Activated gamma-delta T cell treated with anti-CD3 and anti-CD28 coated beads, Interleukin-2, amount 50 U/mL, for 16 hours (primary cell): ENCODE measurements around the gene AMN.

ENCODE experiments used
- DNase-seq: peaks from one replicate; pipeline ENCODE4 v3.0.0-alpha.2; 2020; ENCODE audit warnings: low read depth

The AMN gene

GRCh38 chr14:102898776-102899515 lies 23.5 kb upstream of the AMN start:
- DNase-seq: no peak

DNA sequence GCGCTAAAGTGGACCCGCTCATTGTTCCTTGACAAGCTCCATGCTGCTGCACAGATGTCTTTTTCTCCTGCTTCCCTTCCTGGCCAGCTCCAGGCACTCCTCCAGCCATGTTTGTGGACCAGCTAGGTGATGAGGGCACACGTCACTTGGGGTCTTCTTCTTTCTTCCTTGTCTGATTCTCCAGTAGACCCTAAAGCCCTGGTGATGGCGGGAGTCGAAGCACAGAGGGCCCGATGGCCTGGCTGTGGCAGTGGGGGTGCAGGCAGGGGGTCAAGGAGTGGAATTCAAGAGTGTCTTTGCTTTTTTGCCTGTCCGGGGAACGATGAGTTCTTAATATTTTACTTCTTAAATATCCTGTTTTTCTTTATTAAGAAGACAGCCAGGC lies 23.0 kb upstream of the AMN start:
- DNase-seq: no peak

DNA sequence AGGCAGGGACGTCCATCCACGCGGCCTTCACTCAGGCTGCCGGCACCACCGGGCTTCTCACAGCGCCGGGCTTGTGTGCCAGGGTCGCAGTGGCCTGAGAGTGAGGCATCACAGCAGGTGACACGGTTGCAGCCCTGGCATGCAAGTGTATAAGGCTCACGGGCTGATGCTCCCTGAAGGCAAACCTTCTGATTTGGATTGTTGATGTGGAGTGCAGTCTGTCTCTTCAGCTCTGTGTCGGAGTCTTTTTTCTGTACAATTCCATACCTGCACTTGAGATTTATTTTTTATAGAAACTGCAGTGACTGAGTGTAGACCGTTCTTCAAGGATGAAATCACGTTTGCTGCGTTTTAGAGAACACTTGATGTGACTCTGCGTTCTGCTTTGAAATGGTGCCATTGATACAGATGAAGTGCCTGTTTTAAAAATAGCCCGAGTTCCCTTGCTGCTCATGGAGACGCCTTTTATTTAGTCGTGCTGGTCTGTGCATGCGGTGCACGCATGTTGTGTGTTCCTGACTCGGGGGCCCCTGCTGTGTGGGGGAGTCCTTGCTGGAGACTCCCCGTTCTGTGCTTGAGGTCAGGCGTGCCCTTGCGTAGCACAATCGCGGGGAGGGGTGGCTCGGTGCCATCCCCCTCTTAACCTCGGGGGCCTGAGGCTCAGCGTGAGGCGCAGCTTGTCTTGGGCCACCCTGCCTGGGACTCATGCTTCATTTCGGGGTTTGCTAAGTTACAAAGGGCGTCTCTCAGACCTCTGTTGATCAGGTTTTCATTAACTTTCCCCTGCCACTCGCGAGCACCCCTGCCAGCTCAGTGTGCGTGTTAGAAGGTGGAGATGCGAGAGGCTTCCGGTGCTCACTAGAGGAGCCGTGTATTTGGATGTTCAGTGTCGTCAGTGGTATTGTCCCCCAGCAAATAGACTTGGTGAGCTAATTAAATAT lies 21.6 kb upstream of the AMN start:
- no peak for DNase-seq

DNA sequence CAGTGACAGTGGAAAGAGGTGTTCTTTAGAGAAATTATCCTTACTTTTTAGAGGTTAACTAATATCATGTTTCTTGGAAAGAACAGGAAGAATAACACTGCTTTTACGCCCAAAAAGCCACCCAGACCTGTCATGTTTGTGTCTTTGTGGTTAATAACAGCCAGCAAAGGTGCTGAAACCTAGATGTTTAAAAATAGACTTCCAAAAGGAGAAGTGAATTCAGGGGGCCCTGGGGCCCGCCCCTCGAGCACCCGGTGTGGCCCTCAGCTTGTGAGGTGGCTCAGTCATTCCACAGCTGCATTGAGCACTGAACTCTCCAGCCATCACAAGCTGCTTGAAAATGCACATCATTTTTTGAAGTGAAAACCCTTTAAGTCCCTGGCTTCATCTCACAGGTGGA lies 20.8 kb upstream of the AMN start:
- no peak for DNase-seq

- no peak for DNase-seq
These were observed 20.4 kb upstream of the AMN start for GRCh38 chr14:102902086-102902485.

DNA sequence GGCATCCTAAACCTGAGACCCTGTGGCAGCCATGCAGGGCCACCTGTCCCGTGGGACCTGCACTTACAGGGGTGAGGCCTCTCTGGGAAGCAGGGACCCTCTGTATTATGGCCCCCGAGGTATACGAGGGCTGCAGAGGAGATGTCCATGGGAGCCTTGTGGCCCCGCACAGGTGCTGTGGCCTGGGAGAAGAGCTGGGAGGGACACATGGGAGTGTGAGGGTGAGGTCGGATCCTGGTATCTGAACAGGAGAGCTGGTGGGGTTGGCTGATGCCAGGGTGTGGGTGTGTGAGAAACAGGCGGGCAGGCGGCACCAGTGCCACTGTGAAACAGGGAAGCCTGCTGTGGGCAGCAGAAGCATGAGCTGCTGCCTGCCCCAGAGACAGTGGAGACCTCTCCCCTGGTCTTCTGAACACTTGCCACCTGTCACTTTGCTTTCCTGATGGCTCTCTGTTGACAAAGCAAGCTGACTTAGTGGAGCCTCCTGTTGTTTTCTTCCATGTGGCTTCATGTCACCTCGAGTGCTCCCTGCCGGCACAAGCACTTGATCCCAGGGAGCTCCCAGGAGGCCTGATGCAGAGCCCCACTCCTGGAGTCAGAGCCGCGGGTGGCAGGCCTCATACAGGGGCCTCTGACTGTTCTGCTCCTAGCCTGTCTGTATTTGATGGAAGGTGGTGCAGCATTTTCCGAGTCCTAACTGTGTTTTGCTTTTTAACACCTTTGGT lies 19.8 kb upstream of the AMN start:
- DNase-seq: no peak

DNA sequence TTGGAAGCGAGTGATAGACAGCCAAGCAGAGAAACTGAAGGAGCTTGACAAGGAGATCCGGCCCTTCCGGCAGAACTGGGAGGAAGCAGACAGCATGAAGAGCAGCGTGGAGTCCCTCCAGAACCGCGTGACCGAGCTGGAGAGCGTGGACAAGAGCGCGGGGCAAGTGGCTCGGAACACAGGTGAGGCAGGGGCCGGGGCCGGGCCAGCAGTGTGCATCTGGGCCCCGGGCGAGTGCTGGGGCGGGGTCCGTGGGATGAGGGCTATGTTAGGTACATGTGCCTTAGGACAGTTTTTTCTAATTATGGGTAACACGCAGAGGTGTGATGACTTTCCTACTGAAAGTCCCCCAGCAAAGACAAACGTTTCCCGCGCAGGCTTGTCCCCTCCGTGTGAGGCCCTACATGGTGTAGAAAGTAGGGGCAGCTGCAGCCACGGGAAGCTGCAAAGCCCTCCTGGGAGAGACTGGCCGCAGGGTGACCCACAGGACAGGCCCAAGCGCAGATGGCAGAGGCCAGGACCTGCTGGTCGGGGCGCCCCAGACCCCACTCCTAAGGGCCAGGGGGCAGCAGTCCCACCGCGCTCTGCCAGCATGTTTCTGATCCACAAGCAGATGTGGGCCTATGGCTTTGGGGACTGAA lies 19.1 kb upstream of the AMN start:
- no peak for DNase-seq

DNA sequence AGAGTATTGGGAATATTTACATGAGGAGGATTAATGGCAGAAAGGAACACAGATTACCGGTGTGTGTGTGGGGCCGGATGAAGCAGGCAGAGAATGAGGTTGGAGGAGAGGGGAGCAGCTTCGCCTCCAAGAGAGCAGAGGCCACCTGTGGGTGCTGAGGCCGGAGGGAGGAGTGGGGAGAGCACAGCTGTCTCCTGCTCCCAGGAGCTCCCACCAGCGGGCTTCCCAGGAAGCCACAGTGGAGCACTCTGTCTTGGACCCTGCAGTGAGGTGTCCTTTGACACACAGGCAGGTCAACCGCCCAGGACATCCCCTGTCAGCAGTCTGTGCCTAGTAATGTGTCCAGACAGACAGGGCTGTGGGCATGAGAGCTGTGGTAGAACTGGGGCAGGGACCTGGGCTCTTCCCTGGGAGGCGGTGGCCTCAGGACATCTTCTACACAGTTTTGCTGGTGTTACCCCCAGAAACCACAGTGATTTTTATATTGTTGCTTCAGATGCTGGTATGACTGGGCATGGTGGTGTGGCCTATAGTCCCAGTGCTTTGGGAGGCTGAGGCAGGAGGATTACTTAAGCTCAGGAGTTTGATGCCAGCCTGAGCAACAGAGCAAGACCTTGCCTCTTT lies 18.5 kb upstream of the AMN start:
- DNase-seq: no peak

DNA sequence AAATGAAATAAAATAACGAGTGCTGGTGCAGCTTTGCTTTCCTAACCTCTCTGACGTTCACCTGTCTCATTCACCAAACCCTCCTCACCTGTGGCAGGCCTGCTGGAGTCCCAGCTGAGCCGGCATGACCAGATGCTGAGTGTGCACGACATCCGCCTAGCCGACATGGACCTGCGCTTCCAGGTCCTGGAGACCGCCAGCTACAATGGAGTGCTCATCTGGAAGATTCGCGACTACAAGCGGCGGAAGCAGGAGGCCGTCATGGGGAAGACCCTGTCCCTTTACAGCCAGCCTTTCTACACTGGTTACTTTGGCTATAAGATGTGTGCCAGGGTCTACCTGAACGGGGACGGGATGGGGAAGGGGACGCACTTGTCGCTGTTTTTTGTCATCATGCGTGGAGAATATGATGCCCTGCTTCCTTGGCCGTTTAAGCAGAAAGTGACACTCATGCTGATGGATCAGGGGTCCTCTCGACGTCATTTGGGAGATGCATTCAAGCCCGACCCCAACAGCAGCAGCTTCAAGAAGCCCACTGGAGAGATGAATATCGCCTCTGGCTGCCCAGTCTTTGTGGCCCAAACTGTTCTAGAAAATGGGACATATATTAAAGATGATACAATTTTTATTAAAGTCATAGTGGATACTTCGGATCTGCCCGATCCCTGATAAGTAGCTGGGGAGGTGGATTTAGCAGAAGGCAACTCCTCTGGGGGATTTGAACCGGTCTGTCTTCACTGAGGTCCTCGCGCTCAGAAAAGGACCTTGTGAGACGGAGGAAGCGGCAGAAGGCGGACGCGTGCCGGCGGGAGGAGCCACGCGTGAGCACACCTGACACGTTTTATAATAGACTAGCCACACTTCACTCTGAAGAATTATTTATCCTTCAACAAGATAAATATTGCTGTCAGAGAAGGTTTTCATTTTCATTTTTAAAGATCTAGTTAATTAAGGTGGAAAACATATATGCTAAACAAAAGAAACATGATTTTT lies 17.1 kb upstream of the AMN start:
- no peak for DNase-seq

- DNase-seq: no peak
These were observed 15.7 kb upstream of the AMN start for GRCh38 chr14:102906616-102907302.

GRCh38 chr14:102907303-102907844 lies 15.1 kb upstream of the AMN start:
- DNase-seq: no peak

DNA sequence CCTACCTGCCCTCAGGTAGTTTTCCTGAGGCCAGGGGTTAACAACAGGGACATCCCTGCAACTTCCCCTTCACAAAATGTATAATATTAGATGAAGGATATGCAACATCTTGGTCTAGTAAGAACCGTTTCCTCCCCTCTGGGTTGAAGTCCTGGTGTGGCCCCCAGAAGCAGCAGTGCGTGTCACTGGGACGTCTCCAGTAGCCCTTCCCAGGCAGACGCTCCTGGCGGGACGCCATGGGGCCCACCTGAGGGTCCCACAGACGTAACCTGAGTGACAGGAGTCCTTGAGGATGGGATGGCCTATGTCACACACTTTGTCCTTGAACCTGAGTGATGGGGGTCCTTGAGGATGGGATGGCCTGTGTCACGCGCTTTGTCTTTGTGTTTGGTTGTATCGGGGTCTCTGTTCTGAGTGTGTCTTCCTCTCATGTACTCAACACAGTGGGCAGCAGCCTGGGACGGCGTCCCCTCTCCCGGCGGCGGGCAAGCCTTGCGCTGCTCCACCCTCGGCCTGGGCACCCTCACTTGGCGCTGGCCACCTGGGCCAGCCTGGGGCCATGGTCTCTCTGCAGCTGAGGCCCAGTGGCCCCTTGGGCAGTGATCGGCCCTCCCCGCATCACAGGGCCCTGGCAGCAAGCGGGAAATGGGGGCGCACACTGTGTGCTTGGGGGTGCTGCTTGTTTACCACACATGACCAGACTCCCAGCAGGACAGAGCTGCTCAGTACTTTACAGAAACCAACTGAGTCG lies 14.3 kb upstream of the AMN start:
- DNase-seq: no peak

GRCh38 chr14:102908766-102909455 lies 13.6 kb upstream of the AMN start:
- no peak for DNase-seq

DNA sequence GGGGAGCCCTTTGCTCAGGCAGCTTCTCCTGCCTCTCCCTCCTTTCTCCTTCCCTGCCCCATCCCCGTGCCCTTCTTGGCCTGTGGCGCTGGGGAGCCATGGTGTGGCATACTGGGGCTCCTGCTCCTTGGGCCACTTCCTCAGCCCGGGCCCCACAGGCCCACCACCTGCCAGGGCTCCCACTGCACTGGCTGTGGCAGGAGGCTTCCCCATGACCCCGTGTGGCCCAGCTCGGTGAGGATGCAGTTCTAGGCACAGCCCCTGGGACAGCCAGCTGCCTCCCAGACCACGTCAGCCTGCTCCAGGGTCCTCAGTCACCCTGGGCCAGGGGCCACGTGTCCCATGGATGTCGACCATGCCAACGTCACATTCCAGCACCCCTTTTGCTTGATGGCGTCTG lies 13.0 kb upstream of the AMN start:
- no peak for DNase-seq

- DNase-seq: no peak
These were observed 12.6 kb upstream of the AMN start for GRCh38 chr14:102909911-102910310.

DNA sequence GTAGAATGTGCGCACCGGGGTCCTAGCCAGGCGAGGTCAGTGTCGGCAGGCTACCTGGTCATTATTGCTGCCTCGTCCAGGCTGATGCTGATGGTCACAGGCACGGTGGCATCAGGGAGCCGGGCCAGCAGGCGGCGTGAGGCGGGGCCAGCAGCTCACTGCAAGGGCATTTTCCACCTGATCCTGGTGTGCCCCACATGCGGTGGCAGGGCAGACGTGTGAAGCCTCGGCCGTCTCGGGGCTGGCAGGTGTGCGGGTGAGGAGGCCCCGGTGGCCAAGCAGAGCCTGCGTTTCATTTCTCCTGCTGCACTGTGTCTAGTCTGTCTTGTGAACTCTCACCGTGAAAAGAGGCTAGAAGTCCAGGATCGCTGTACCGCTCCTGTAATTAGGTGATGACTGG lies 12.0 kb upstream of the AMN start:
- DNase-seq: no peak

GRCh38 chr14:102911541-102911951 lies 10.9 kb upstream of the AMN start:
- DNase-seq: no peak
